DND-41 (cell line): ENCODE results near the gene MYEOV.

ENCODE experiments used
- ATAC-seq: fragments of 200-7000 bp; cut with Tn5 transposase; 3 replicates; pipeline ENCODE4 v1.9.1; 2021; ENCODE audit warnings: low read depth; ENCODE audit not compliant: insufficient read depth
- DNase-seq: peaks from one replicate; pipeline ENCODE4 v3.0.0-alpha.2; 2020
- H2AFZ ChIP-seq: 2 replicates; pipeline ENCODE4 v1.6.0; 2012; ENCODE audit warnings: low read depth, low read length
- H3K27ac ChIP-seq: 2 replicates; pipeline ENCODE4 v1.5.1; 2012; ENCODE audit warnings: low read length, inconsistent platforms
- H3K27me3 ChIP-seq: fragments of 200-600 bp; sonication (generic); 2 replicates; pipeline ENCODE4 v1.6.0; 2012; ENCODE audit warnings: low read length, mild to moderate bottlenecking, inconsistent platforms; ENCODE audit not compliant: insufficient read depth, poor library complexity
- H3K36me3 ChIP-seq: 2 replicates; pipeline ENCODE4 v1.5.1; 2012; ENCODE audit warnings: low read length, inconsistent platforms; ENCODE audit not compliant: insufficient read depth
- H3K4me1 ChIP-seq: 2 replicates; pipeline ENCODE4 v1.5.1; 2012; ENCODE audit warnings: mild to moderate bottlenecking, low read length; ENCODE audit not compliant: insufficient read depth
- H3K4me2 ChIP-seq: 2 replicates; pipeline ENCODE4 v1.6.0; 2012; ENCODE audit warnings: mild to moderate bottlenecking, moderate library complexity, low read length, inconsistent platforms; ENCODE audit not compliant: insufficient read depth
- H3K4me3 ChIP-seq, 2 experiments: fragments of 200-600 bp in 1 of 2; shearing (Covaris generic) in 1 of 2; 2 replicates each; pipeline ENCODE4 v1.5.1; 2012 to 2016; ENCODE audit warnings: inconsistent platforms in 2 of 2, low read length in 2 of 2, mild to moderate bottlenecking in 2 of 2, low read depth in 1 of 2, moderate library complexity in 1 of 2
- H3K79me2 ChIP-seq: 2 replicates; pipeline ENCODE4 v1.6.0; 2012; ENCODE audit warnings: low read length, inconsistent platforms; ENCODE audit not compliant: insufficient read depth
- H3K9ac ChIP-seq: 2 replicates; pipeline ENCODE4 v1.6.0; 2012; ENCODE audit warnings: low read depth, mild to moderate bottlenecking, inconsistent platforms, low read length, moderate library complexity
- H3K9me3 ChIP-seq: 2 replicates; pipeline ENCODE4 v1.5.1; 2012; ENCODE audit warnings: low read length, moderate library complexity, mild to moderate bottlenecking, inconsistent platforms; ENCODE audit not compliant: insufficient read depth, severe bottlenecking
- H4K20me1 ChIP-seq: 2 replicates; pipeline ENCODE4 v1.6.0; 2012; ENCODE audit warnings: low read length; ENCODE audit not compliant: insufficient read depth
- EZH2 ChIP-seq: IDR thresholded peaks from 3 replicates; pipeline ENCODE4 v1.6.1; 2012; ENCODE audit warnings: borderline replicate concordance, low read depth, mild to moderate bottlenecking, moderate library complexity, low read length, inconsistent platforms; ENCODE audit not compliant: severe bottlenecking
- TF ChIP-seq, protein P1 (sequence below): IDR thresholded peaks from 2 replicates; pipeline ENCODE4 v1.5.1; 2012; ENCODE audit warnings: borderline replicate concordance, low read length, moderate library complexity, mild to moderate bottlenecking; ENCODE audit not compliant: poor library complexity, severe bottlenecking; ENCODE audit errors: extremely low read depth

The MYEOV gene

GRCh38 chr11:69302447-69303020, 8.6 kb downstream of the MYEOV start:
- H3K4me1 ChIP-seq, result peaks cover 4% of the 10 kb centered on the region
- no peaks in the 10 kb centered on the region for H3K36me3 ChIP-seq
- no peaks in the 10 kb centered on the region for H3K9me3 ChIP-seq
- no peak overlapping the region for H3K4me2 ChIP-seq
- no peak overlapping the region for H3K9ac ChIP-seq
- H2AFZ ChIP-seq, result no peak overlapping the region
- H3K79me2 ChIP-seq, result no peaks in the 10 kb centered on the region
- TF ChIP-seq EZH2, result no peak
- TF ChIP-seq, protein P1, sequence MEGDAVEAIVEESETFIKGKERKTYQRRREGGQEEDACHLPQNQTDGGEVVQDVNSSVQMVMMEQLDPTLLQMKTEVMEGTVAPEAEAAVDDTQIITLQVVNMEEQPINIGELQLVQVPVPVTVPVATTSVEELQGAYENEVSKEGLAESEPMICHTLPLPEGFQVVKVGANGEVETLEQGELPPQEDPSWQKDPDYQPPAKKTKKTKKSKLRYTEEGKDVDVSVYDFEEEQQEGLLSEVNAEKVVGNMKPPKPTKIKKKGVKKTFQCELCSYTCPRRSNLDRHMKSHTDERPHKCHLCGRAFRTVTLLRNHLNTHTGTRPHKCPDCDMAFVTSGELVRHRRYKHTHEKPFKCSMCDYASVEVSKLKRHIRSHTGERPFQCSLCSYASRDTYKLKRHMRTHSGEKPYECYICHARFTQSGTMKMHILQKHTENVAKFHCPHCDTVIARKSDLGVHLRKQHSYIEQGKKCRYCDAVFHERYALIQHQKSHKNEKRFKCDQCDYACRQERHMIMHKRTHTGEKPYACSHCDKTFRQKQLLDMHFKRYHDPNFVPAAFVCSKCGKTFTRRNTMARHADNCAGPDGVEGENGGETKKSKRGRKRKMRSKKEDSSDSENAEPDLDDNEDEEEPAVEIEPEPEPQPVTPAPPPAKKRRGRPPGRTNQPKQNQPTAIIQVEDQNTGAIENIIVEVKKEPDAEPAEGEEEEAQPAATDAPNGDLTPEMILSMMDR, result no peak
- DNase-seq (no peak), ATAC-seq (no peak)
- H3K4me3 ChIP-seq, result no peak overlapping the region
- peaks cover 66% of the 10 kb centered on the region for H4K20me1 ChIP-seq
- H3K27me3 ChIP-seq, result peaks cover 5% of the 10 kb centered on the region
- H3K27ac ChIP-seq, result no peak overlapping the region

GRCh38 chr11:69303427-69303826, 9.5 kb downstream of the MYEOV start:
- Histone ChIP-seq H3K27ac (no peak overlapping the region), H3K4me1 (no peaks in the 10 kb centered on the region)
- ATAC-seq, result no peak

GRCh38 chr11:69304258-69304657, 10.3 kb downstream of the MYEOV start:
- no peak overlapping the region for H2AFZ ChIP-seq
- H3K4me2 ChIP-seq, result no peak overlapping the region
- no peak overlapping the region for H3K27ac ChIP-seq
- H3K27me3 ChIP-seq, result peaks cover 21% of the 10 kb centered on the region
- no peaks in the 10 kb centered on the region for H3K9me3 ChIP-seq
- no peaks in the 10 kb centered on the region for H3K36me3 ChIP-seq
- TF ChIP-seq, protein P1, result no peak
- TF ChIP-seq EZH2, result no peak
- no peak overlapping the region for H3K4me3 ChIP-seq
- ATAC-seq (no peak), DNase-seq (no peak)
- H3K9ac ChIP-seq, result no peak overlapping the region
- no peaks in the 10 kb centered on the region for H3K4me1 ChIP-seq
- peaks cover 67% of the 10 kb centered on the region for H4K20me1 ChIP-seq
- no peaks in the 10 kb centered on the region for H3K79me2 ChIP-seq

More at GRCh38 chr11:69303427-69303826, 9.5 kb downstream of the MYEOV start:
- Histone ChIP-seq H3K4me3 (no peak overlapping the region), H3K4me2 (no peak overlapping the region), H4K20me1 (peaks cover 68% of the 10 kb centered on the region), H3K9me3 (no peaks in the 10 kb centered on the region), H3K79me2 (no peaks in the 10 kb centered on the region), H3K27me3 (peaks cover 14% of the 10 kb centered on the region), H2AFZ (no peak overlapping the region), H3K9ac (no peak overlapping the region), H3K36me3 (no peaks in the 10 kb centered on the region)
- TF ChIP-seq EZH2, result no peak
- TF ChIP-seq, protein P1, result no peak
- DNase-seq, result no peak
